OCI-LY7 (cell line): ENCODE results near the gene LHFPL2. TPM values are rescaled to one million over a fixed set of nuclear protein-coding genes. Genes with fewer than 3 reads are reported as not detected.

Source experiments
- BruUV-seq: library from RNA; stranded (reverse); fragments of 400-500 nt; replicated peaks from 2 replicates; lab custom pipeline; 2021; lab: Mats Ljungman, UMichigan
- CTCF ChIA-PET: fragments of 300-600 bp; sonication (Branson Sonifier 250); formaldehyde crosslinking; loops from one replicate; lab custom pipeline; 2022; ENCODE audit warnings: antibody characterized with exemption; ENCODE audit not compliant: unreplicated experiment; lab: Charles Lee
- POLR2A ChIA-PET: fragments of 300-600 bp; sonication (Branson Sonifier 250); formaldehyde crosslinking; loops from one replicate; lab custom pipeline; 2022; ENCODE audit warnings: antibody characterized with exemption; lab: Charles Lee
- DNase-seq: peaks from one replicate; pipeline ENCODE4 v3.0.0-alpha.2; 2015; ENCODE audit warnings: low spot score
- H2AFZ ChIP-seq: fragments of 200-600 bp; sonication (generic), shearing (Covaris generic); 2 replicates; pipeline ENCODE4 v1.6.1; 2014; ENCODE audit warnings: mild to moderate bottlenecking, antibody characterized with exemption, low read length, moderate library complexity
- H3K27ac ChIP-seq: fragments of 200-600 bp; sonication (generic); 2 replicates; pipeline ENCODE4 v1.5.1; 2014; ENCODE audit warnings: mixed run types, low read depth, mild to moderate bottlenecking, moderate library complexity, low read length, inconsistent platforms; ENCODE audit not compliant: poor library complexity, severe bottlenecking
- H3K36me3 ChIP-seq: fragments of 200-600 bp; sonication (generic); 2 replicates; pipeline ENCODE4 v1.6.1; 2014; ENCODE audit warnings: mild to moderate bottlenecking, antibody characterized with exemption, low read length, moderate library complexity, mixed read lengths; ENCODE audit not compliant: insufficient read depth
- H3K4me1 ChIP-seq: fragments of 200-600 bp; sonication (generic); 2 replicates; pipeline ENCODE4 v1.5.1; 2014; ENCODE audit warnings: mild to moderate bottlenecking, low read length; ENCODE audit not compliant: insufficient read depth, poor library complexity, severe bottlenecking
- H3K4me2 ChIP-seq: fragments of 200-600 bp; sonication (generic); 2 replicates; pipeline ENCODE4 v1.6.1; 2014; ENCODE audit warnings: mild to moderate bottlenecking, low read length
- H3K4me3 ChIP-seq: fragments of 200-600 bp; sonication (generic); 2 replicates; pipeline ENCODE4 v1.5.1; 2014; ENCODE audit warnings: mild to moderate bottlenecking, low read depth, low read length; ENCODE audit not compliant: poor library complexity, severe bottlenecking
- H3K79me2 ChIP-seq: fragments of 200-600 bp; sonication (generic); 2 replicates; pipeline ENCODE4 v1.6.1; 2016; ENCODE audit warnings: low read depth, mild to moderate bottlenecking, low read length, moderate library complexity, mixed read lengths; ENCODE audit not compliant: insufficient read depth
- H3K9me2 ChIP-seq: fragments of 200-600 bp; sonication (generic); 2 replicates; pipeline ENCODE4 v1.6.1; 2016; ENCODE audit warnings: mild to moderate bottlenecking, low read length, mixed read lengths; ENCODE audit not compliant: insufficient read depth
- H3K9me3 ChIP-seq: fragments of 200-600 bp; sonication (generic); 2 replicates; pipeline ENCODE4 v1.6.1; 2014; ENCODE audit warnings: mild to moderate bottlenecking, mixed run types, low read length, mixed read lengths
- H4K20me1 ChIP-seq: fragments of 200-600 bp; sonication (generic); 2 replicates; pipeline ENCODE4 v1.6.1; 2014; ENCODE audit warnings: mild to moderate bottlenecking, antibody characterized with exemption, low read length, moderate library complexity, mixed read lengths; ENCODE audit not compliant: insufficient read depth
- EZH2phosphoT487 ChIP-seq: fragments of 200-600 bp; sonication (generic); IDR thresholded peaks from 2 replicates; pipeline ENCODE4 v1.6.1; 2018; ENCODE audit warnings: low read depth, borderline replicate concordance, mild to moderate bottlenecking, mixed run types, antibody characterized with exemption, low read length, moderate library complexity, mixed read lengths
- intact Hi-C: fragments of 100-400 bp; cut with micrococcal nuclease; formaldehyde crosslinking; loops from one replicate; pipeline ENCODE4 v1.10.0; 2022; ENCODE audit not compliant: unreplicated experiment
- total RNA-seq, 2 experiments: library from RNA; depleted of rRNA in 1 of 2; stranded (reverse); fragments of >200 nt in 1 of 2; shearing (Covaris generic) in 1 of 2; gene quantifications; 2 replicates each; pipeline ENCODE4 v1.2.3, GENCODE V29; 2014 to 2022
- TF ChIP-seq, protein P1 (sequence below): fragments of 200-600 bp; sonication (generic); conservative IDR thresholded peaks from 2 replicates; pipeline ENCODE4 v1.5.1; 2014; ENCODE audit warnings: mild to moderate bottlenecking, antibody characterized with exemption, low read length, moderate library complexity, mixed read lengths

LHFPL2 gene
- total RNA-seq, 2 experiments from 2014 or later = 12.2 to 24.0 TPM

DNA sequence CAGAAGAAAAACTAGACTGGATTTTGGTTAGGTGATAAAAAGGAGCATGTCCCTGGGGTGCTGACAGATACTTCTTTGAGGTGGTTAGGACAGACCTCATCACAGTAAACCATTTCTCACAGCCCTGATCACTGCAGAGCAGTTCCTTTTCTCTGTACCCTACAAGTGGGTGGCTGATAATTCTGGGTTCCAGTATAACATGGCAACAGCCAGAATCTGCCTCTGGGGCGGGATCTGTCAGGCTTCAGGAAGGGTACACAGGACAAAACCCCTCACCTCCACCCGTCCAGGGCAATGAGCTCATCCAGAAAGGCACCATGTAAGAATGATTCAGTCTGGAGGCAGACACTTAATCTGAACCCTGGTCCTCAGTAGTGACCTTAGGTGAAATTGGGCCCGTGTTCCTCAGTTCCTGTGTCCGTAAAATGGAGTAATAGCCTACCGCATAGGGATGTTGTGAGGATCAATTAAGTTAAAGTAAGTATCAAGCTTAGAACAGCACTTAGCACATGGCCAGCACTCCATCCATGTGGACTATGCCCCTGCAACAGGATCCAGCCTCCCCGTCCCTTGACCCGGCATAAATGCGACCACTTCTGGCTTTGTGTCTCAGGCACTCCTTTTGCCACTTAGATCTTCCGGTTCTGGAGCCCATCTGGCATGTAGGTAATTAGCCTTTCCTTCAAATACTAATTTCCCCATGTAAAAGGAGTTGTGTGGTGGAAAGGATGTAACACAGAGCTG, 129.2 kb downstream of the LHFPL2 start:
- no peaks in the 10 kb centered on the region for H3K9me2 ChIP-seq
- no peak overlapping the region for H3K4me2 ChIP-seq
- H3K9me3 ChIP-seq = no peaks in the 10 kb centered on the region
- H3K4me3 ChIP-seq = no peak overlapping the region
- ChIA-PET POLR2A (no interaction called here), CTCF (no interaction called here)
- H3K4me1 ChIP-seq = no peaks in the 10 kb centered on the region
- no TSS peak for BruUV-seq
- intact Hi-C loops = no loop called here
- H3K36me3 ChIP-seq = peaks cover 4% of the 10 kb centered on the region
- no peaks in the 10 kb centered on the region for H4K20me1 ChIP-seq
- H2AFZ ChIP-seq = no peak overlapping the region
- DNase-seq = no peak
- TF ChIP-seq EZH2phosphoT487 = no peak
- TF ChIP-seq, protein P1, sequence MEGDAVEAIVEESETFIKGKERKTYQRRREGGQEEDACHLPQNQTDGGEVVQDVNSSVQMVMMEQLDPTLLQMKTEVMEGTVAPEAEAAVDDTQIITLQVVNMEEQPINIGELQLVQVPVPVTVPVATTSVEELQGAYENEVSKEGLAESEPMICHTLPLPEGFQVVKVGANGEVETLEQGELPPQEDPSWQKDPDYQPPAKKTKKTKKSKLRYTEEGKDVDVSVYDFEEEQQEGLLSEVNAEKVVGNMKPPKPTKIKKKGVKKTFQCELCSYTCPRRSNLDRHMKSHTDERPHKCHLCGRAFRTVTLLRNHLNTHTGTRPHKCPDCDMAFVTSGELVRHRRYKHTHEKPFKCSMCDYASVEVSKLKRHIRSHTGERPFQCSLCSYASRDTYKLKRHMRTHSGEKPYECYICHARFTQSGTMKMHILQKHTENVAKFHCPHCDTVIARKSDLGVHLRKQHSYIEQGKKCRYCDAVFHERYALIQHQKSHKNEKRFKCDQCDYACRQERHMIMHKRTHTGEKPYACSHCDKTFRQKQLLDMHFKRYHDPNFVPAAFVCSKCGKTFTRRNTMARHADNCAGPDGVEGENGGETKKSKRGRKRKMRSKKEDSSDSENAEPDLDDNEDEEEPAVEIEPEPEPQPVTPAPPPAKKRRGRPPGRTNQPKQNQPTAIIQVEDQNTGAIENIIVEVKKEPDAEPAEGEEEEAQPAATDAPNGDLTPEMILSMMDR = no peak
- no peaks in the 10 kb centered on the region for H3K79me2 ChIP-seq
- no peak overlapping the region for H3K27ac ChIP-seq

DNA sequence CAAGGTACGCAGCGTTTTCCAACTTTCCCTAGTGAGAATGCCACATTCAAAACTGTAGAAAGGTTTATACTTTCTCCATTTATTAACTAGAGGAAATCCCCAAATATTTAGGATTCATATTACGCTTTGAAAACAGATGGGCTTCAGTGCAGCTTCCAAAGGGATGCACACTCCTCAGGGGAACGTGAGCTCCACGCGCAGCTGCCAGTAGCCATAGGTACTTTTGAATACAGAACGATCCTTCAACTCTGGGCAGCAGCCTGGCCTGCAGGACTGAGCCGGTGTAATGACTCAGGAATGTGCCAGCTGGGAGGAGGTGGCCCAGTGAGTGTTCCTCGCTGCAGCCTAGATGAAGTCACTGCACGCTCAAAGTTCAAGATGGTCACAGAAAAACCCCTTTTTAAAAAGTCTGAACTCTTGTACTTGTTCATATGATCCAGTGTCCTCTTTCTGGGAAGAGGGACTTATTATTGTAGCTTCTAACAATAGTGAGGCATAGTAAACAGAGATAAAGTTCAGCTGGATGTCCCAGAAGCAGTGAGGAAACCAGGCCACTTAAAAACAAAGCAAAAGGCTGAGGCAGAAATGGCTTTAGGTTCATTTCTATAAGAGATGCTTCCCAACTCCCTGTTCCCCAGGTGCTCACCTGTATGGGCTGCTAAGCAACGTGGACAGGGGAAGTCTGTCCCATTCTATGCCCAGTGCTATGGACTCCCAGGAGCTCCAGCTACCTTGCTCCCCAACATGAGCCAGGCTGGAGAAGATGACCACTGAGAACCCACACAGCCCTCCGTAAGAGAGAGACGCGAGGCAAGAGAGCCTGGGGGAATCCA, 130.0 kb downstream of the LHFPL2 start:
- no TSS peak for BruUV-seq
- ChIA-PET POLR2A (no interaction called here), CTCF (no interaction called here)
- Histone ChIP-seq H3K27ac (no peak overlapping the region), H3K9me2 (no peaks in the 10 kb centered on the region), H3K9me3 (0 out of 2 replicates have a peak, but pooled peaks cover 4% of the 10 kb centered on the region), H3K4me1 (no peaks in the 10 kb centered on the region), H4K20me1 (no peaks in the 10 kb centered on the region), H3K4me2 (no peak overlapping the region), H3K4me3 (no peak overlapping the region), H3K36me3 (peaks cover 12% of the 10 kb centered on the region), H2AFZ (no peak overlapping the region), H3K79me2 (no peaks in the 10 kb centered on the region)
- TF ChIP-seq EZH2phosphoT487 = no peak
- TF ChIP-seq, protein P1 = no peak
- DNase-seq = no peak
- intact Hi-C loops = no loop called here
